HepG2 (cell line): ENCODE results near the gene SRRM3. TPM values are rescaled to one million over a fixed set of nuclear protein-coding genes. Genes with fewer than 3 reads are reported as not detected.

Experiments
- DNMT1 ChIP-seq: sonication (generic); formaldehyde crosslinking; IDR thresholded peaks from 2 replicates; pipeline ENCODE4 v1.5.1; 2020; ENCODE audit warnings: mild to moderate bottlenecking, missing genetic modification reagents
- FIP1L1 ChIP-seq: fragments of 200-400 bp; formaldehyde crosslinking; IDR thresholded peaks from 2 replicates; pipeline ENCODE4 v1.6.1; 2018; ENCODE audit warnings: low read depth, mild to moderate bottlenecking, low read length, moderate library complexity, borderline replicate concordance; ENCODE audit not compliant: insufficient read depth
- FOXK2 ChIP-seq: fragments of 450-650 bp; IDR thresholded peaks from 2 replicates; pipeline ENCODE4 v1.6.1; 2016
- GATA4 ChIP-seq: sonication (generic); IDR thresholded peaks from 2 replicates; pipeline ENCODE4 v1.6.1; 2016; ENCODE audit warnings: antibody characterized with exemption, low read depth, borderline replicate concordance
- GATAD2A ChIP-seq: IDR thresholded peaks from 2 replicates; pipeline ENCODE4 v1.6.1; 2016
- ISL2 ChIP-seq: sonication (generic); formaldehyde crosslinking; IDR thresholded peaks from 2 replicates; pipeline ENCODE4 v1.5.0; 2020; ENCODE audit warnings: missing genetic modification reagents
- MED13 ChIP-seq: sonication (generic); formaldehyde crosslinking; IDR thresholded peaks from 2 replicates; pipeline ENCODE4 v1.5.0; 2020; ENCODE audit warnings: missing genetic modification reagents
- MTF1 ChIP-seq: sonication (generic); formaldehyde crosslinking; IDR thresholded peaks from 2 replicates; pipeline ENCODE4 v1.5.0; 2020; ENCODE audit warnings: missing genetic modification reagents
- POGK ChIP-seq: sonication (generic); formaldehyde crosslinking; conservative IDR thresholded peaks from 2 replicates; pipeline ENCODE4 v1.8.0; 2022; ENCODE audit warnings: mild to moderate bottlenecking, moderate library complexity, missing genetic modification reagents
- SAFB2 ChIP-seq: sonication (generic); formaldehyde crosslinking; IDR thresholded peaks from 2 replicates; pipeline ENCODE4 v1.5.1; 2020; ENCODE audit warnings: missing genetic modification reagents, low read depth, mild to moderate bottlenecking, borderline replicate concordance
- SP5 ChIP-seq: IDR thresholded peaks from 2 replicates; pipeline ENCODE4 v1.6.1; 2016; ENCODE audit warnings: low read depth, borderline replicate concordance
- SSRP1 ChIP-seq: IDR thresholded peaks from 2 replicates; pipeline ENCODE4 v1.6.1; 2016; ENCODE audit warnings: control low read depth
- TBX3 ChIP-seq: fragments of 450-650 bp; IDR thresholded peaks from 2 replicates; pipeline ENCODE4 v1.6.1; 2017; ENCODE audit warnings: antibody characterized with exemption, mild to moderate bottlenecking, inconsistent platforms, borderline replicate concordance
- TFAP4 ChIP-seq: sonication (generic); IDR thresholded peaks from 2 replicates; pipeline ENCODE4 v1.6.1; 2016; ENCODE audit warnings: low read depth, borderline replicate concordance
- YEATS2 ChIP-seq: sonication (generic); formaldehyde crosslinking; IDR thresholded peaks from 2 replicates; pipeline ENCODE4 v1.4.0; 2020; ENCODE audit warnings: missing genetic modification reagents, borderline replicate concordance
- ZBTB44 ChIP-seq: sonication (generic); formaldehyde crosslinking; IDR thresholded peaks from 2 replicates; pipeline ENCODE4 v1.4.0; 2020; ENCODE audit warnings: missing genetic modification reagents
- ZFP36L2 ChIP-seq: sonication (generic); formaldehyde crosslinking; IDR thresholded peaks from 2 replicates; pipeline ENCODE4 v1.4.0; 2020; ENCODE audit warnings: missing genetic modification reagents
- ZFP82 ChIP-seq: sonication (generic); formaldehyde crosslinking; IDR thresholded peaks from 2 replicates; pipeline ENCODE4 v1.5.1; 2020; ENCODE audit warnings: mild to moderate bottlenecking, missing genetic modification reagents, borderline replicate concordance
- ZNF264 ChIP-seq: sonication (generic); formaldehyde crosslinking; IDR thresholded peaks from 2 replicates; pipeline ENCODE4 v1.4.0; 2020; ENCODE audit warnings: missing genetic modification reagents
- ZNF543 ChIP-seq: sonication (generic); formaldehyde crosslinking; IDR thresholded peaks from 2 replicates; pipeline ENCODE4 v1.4.0; 2020; ENCODE audit warnings: mild to moderate bottlenecking, missing genetic modification reagents
- ZNF574 ChIP-seq: sonication (generic); formaldehyde crosslinking; IDR thresholded peaks from 2 replicates; pipeline ENCODE4 v1.4.0; 2020; ENCODE audit warnings: missing genetic modification reagents
- ZNF616 ChIP-seq: sonication (generic); formaldehyde crosslinking; IDR thresholded peaks from 2 replicates; pipeline ENCODE4 v1.5.0; 2020; ENCODE audit warnings: low read depth, mild to moderate bottlenecking, missing genetic modification reagents
- polyA plus RNA-seq, 8 experiments: library from polyadenylated mRNA; depleted of rRNA in 3 of 8; stranded (reverse) in 7 of 8; unstranded in 1 of 8; fragments of >200 nt; fragmentation: Illumina TruSeq in 4 of 8; extraction: Trizol in 4 of 8; gene quantifications; 2 replicates each; pipeline versions ENCODE4 v1.2.1 to v1.2.3, GENCODE V29; 2011 to 2016; ENCODE audit warnings: low read depth in 4 of 8, missing spikeins in 1 of 8, mixed read lengths in 1 of 8; ENCODE audit not compliant: insufficient read depth in 1 of 8
- total RNA-seq, 5 experiments: library from RNA; depleted of rRNA; stranded (reverse); fragments of >200 nt; fragmentation: Illumina TruSeq; extraction: Trizol; gene quantifications; 2 replicates each; pipeline ENCODE4 v1.2.3, GENCODE V29; 2016; ENCODE audit warnings: low read depth in 1 of 5

Gene SRRM3
- total and polyA plus RNA-seq, 2 of the 13 experiments (the other 11 are each of a cell fraction or from before 2014, with no cell fraction given) = 0.13 to 0.54 TPM

GRCh38 chr7:76166404-76167255, 35.1 kb upstream of the SRRM3 start (continued):
- TF ChIP-seq ZBTB44 (0 out of 2 replicates have a peak, but pooled peaks have one; percentile 24), SAFB2 (0 out of 2 replicates have a peak, but pooled peaks have one; percentile 41), POGK (CRISPR knock-in tag) (peak; percentile 24; the same call in 1 of the 2 replicates), DNMT1 (CRISPR knock-in tag) (no peak; the same call in 1 of the 2 replicates), FIP1L1 (no peak), TFAP4 (no peak), ZFP36L2 (CRISPR knock-in tag) (no peak), ZFP82 (CRISPR knock-in tag) (0 out of 2 replicates have a peak, but pooled peaks have one; percentile 56), GATA4 (peak; percentile 59; the same call in 1 of the 2 replicates), MED13 (CRISPR knock-in tag) (peak; percentile 68; the same call in 1 of the 2 replicates), ZNF264 (peak; percentile 59; the same call in 1 of the 2 replicates), ZNF616 (CRISPR knock-in tag) (peak; percentile 67; the same call in 1 of the 2 replicates), TBX3 (no peak), ZNF543 (0 out of 2 replicates have a peak, but pooled peaks have one; percentile 69), ISL2 (CRISPR knock-in tag) (peak; percentile 36; the same call in 1 of the 2 replicates), ZNF574 (peak; percentile 78), FOXK2 (no peak), MTF1 (CRISPR knock-in tag) (no peak), SSRP1 (CRISPR knock-in tag) (no peak), GATAD2A (peak; percentile 27; the same call in 1 of the 2 replicates), SP5 (CRISPR knock-in tag) (no peak), YEATS2 (CRISPR knock-in tag) (peak; percentile 74; the same call in 1 of the 2 replicates)
